Breast epithelium (tissue), 4 donors: ENCODE data around the gene EPRS1. TPM values are rescaled to one million over a fixed set of nuclear protein-coding genes. Genes with fewer than 3 reads are reported as not detected.
"Not testable (repeated sequence)": the region's sequence is repeated elsewhere in the genome, so short reads cannot be mapped to it uniquely, and the experiment has no call there.

Source experiments
- DNase-seq, 2 donors: peaks; one replicate each; pipeline ENCODE4 v3.0.0-alpha.2; 2019; ENCODE audit warnings: low spot score in 2 of 2
- H3K27ac ChIP-seq, 2 donors: fragments of 200-600 bp; sonication (generic) in 1 of 2; one replicate each; pipeline ENCODE4 v1.5.1; 2016 to 2019; ENCODE audit warnings: mild to moderate bottlenecking in 1 of 2
- H3K27me3 ChIP-seq, 2 donors: fragments of 200-600 bp; sonication (generic) in 1 of 2; one replicate each; pipeline versions ENCODE4 v1.5.1 to v1.6.0; 2017 to 2019; ENCODE audit warnings: control low read depth in 1 of 2, mild to moderate bottlenecking in 1 of 2
- H3K36me3 ChIP-seq: fragments of 200-600 bp; one replicate; pipeline ENCODE4 v1.5.1; 2019
- H3K4me1 ChIP-seq, 2 donors: fragments of 200-600 bp; sonication (generic); one replicate each; pipeline ENCODE4 v1.5.1; 2016 to 2019; ENCODE audit warnings: control low read depth in 1 of 2
- H3K4me3 ChIP-seq, 3 donors: fragments of 200-600 bp; sonication (generic); 1 replicate in 2 of 3; 2 replicates in 1 of 3; pipeline ENCODE4 v1.5.1; 2016 to 2019; ENCODE audit warnings: mild to moderate bottlenecking in 3 of 3, moderate library complexity in 2 of 3
- H3K9me3 ChIP-seq, 2 donors: fragments of 200-600 bp; sonication (generic) in 1 of 2; one replicate each; pipeline ENCODE4 v1.5.1; 2016 to 2019; ENCODE audit warnings: control low read depth in 1 of 2
- POLR2A ChIP-seq: fragments of 450-650 bp; IDR thresholded peaks from one replicate; pipeline ENCODE4 v1.6.1; 2016; ENCODE audit warnings: antibody characterized with exemption, mild to moderate bottlenecking, moderate library complexity
- POLR2AphosphoS5 ChIP-seq, 3 donors: sonication (generic); formaldehyde crosslinking; IDR thresholded peaks; one replicate each; pipeline ENCODE4 v1.6.1; 2017; ENCODE audit warnings: antibody characterized with exemption in 3 of 3
- intact Hi-C: fragments of 100-400 bp; cut with DNase I; formaldehyde crosslinking; loops from one replicate; pipeline ENCODE4 v1.15.1; 2023; ENCODE audit warnings: low total_unique reads
- total RNA-seq, 3 donors: library from RNA; depleted of rRNA; stranded (reverse); fragments of >200 nt; gene quantifications; one replicate each; pipeline ENCODE4 v1.1.0, GENCODE V29; 2016
- TF ChIP-seq, protein P1 (sequence below), 3 donors: fragments of 450-650 bp; IDR thresholded peaks; one replicate each; pipeline ENCODE4 v1.5.1; 2016 to 2017; ENCODE audit warnings: antibody characterized with exemption in 3 of 3, mild to moderate bottlenecking in 3 of 3, moderate library complexity in 3 of 3

EPRS1 gene
- total RNA-seq, 3 donors from 2014 or later = 41.3 to 64.8 (median 47.5) TPM

DNA sequence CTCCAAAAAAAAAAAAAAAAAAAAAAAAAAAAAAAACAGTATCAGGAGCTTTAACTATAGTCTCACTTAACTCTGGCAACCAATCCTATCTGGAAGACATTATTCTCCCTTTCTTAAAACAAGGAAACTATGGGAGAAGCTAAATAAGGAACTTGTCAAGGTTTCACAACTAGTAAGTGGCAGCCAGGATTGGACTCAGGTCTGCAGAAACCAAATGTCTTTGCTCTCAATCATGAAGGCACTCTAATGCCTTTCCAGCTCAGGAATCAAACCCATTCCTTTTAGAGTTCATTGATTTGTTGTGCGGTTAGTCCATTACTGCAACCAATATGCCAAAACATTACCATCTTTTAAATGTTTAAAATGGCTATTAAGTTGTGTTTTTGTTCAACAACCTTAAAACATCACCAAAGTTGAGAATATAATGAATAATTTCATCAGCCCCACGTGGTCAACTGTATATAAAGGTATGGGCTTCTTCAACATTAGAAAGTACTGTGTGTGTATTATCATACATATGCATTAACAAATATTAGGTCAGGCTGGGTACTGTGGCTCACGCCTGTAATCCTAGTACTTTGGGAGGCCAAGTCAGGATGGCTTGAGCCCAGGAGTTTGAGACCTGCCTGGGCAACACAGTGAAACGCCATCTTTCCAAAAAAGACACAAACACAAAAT, 1.5 kb downstream of the EPRS1 start:
- peaks cover 4% of the 10 kb centered on the region for H3K36me3 ChIP-seq
- H3K4me1 ChIP-seq = no peaks in the 10 kb centered on the region
- DNase-seq = no peak
- intact Hi-C loops = no loop called here
- H3K27ac ChIP-seq = no peak overlapping the region
- no peaks in the 10 kb centered on the region for H3K9me3 ChIP-seq
- peak overlapping the region; percentile 77 to 93 (median 92) for H3K4me3 ChIP-seq
- H3K27me3 ChIP-seq = no peaks in the 10 kb centered on the region
- TF ChIP-seq POLR2A = no peak
- TF ChIP-seq, protein P1, sequence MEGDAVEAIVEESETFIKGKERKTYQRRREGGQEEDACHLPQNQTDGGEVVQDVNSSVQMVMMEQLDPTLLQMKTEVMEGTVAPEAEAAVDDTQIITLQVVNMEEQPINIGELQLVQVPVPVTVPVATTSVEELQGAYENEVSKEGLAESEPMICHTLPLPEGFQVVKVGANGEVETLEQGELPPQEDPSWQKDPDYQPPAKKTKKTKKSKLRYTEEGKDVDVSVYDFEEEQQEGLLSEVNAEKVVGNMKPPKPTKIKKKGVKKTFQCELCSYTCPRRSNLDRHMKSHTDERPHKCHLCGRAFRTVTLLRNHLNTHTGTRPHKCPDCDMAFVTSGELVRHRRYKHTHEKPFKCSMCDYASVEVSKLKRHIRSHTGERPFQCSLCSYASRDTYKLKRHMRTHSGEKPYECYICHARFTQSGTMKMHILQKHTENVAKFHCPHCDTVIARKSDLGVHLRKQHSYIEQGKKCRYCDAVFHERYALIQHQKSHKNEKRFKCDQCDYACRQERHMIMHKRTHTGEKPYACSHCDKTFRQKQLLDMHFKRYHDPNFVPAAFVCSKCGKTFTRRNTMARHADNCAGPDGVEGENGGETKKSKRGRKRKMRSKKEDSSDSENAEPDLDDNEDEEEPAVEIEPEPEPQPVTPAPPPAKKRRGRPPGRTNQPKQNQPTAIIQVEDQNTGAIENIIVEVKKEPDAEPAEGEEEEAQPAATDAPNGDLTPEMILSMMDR (IDR thresholded peaks at IDR 0.05) = no peak
- no peak for TF ChIP-seq POLR2AphosphoS5 (IDR thresholded peaks at IDR 0.05)

DNA sequence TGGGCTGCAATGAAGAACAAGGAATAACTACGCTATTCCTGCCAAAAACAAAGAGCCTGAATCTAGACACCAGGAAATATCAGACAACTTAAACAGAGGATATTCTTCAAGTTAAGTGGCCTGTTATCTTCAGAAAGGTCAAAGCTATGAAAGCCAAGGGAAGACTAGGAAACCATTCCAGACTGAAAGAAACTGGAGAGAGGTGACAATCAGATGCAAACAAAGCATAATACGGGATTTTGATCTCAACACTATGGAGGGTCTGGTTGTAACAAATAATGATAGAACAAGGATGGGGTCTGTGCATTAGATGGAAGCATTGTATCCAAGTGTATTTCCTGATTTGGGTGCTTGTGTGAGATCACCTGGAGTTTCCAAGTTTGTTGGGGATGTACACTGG, 2.7 kb downstream of the EPRS1 start:
- no peak for TF ChIP-seq POLR2A
- TF ChIP-seq, protein P1 (IDR thresholded peaks at IDR 0.05) = no peak
- TF ChIP-seq POLR2AphosphoS5 (IDR thresholded peaks at IDR 0.05) = no peak
- no peaks in the 10 kb centered on the region for H3K9me3 ChIP-seq
- peaks cover 5% of the 10 kb centered on the region for H3K36me3 ChIP-seq
- no peaks in the 10 kb centered on the region for H3K27me3 ChIP-seq
- intact Hi-C loops = no loop called here
- H3K4me3 ChIP-seq = no peak overlapping the region
- H3K4me1 ChIP-seq = no peaks in the 10 kb centered on the region
- DNase-seq = no peak
- no peak overlapping the region for H3K27ac ChIP-seq

DNA sequence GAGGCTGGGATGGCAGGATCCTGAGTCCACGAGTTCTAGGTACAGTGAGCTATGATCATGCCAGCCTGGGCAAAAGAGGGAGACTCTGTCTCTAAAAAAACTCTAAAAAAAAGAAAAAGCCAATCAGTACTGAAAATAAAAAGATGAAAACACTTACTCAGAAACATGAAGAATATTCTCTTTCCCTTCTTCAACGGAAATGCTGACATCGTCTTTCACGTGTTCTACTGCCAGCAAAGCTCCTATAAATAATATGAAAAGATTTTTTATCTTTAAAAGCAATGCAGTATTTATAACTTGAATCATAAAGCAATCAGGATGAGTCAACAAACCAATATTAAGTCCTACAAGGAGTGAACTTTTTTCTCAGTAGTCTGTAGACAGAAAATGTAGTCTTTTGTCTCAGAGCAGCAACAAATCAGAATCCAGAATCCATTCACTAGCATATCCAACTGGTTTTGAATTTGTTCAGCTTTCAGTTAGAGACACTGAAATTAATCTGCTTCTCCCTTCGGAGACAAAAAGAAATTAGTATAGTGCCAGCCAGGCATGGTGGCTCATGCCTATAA, 6.2 kb downstream of the EPRS1 start:
- DNase-seq = no peak
- intact Hi-C loops = no loop called here
- no peak overlapping the region for H3K4me3 ChIP-seq
- peaks cover 5% of the 10 kb centered on the region for H3K36me3 ChIP-seq
- TF ChIP-seq POLR2AphosphoS5 (IDR thresholded peaks at IDR 0.05) (no peak), POLR2A (no peak)
- TF ChIP-seq, protein P1 (IDR thresholded peaks at IDR 0.05) = no peak
- H3K27me3 ChIP-seq = no peaks in the 10 kb centered on the region
- no peaks in the 10 kb centered on the region for H3K4me1 ChIP-seq
- no peak overlapping the region for H3K27ac ChIP-seq
- H3K9me3 ChIP-seq = no peaks in the 10 kb centered on the region

DNA sequence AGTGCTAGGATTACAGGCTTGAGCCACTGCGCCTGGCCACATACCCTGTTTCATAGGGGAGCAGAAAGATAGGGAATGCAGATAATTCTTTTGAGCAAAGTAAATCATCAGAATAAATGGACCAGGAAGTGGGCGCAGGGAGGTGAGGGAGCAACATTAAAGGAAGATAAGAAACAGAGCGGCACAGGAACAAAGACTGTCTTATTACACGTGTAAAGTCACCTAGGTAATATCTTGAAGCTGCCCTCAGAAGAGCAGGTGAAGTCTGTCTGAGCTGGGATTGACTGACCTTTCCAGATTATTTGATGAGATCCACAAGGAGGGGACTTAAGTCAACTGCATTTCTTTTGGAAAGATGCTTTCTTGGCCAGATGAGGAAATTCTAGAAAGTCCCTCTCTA, 7.7 kb downstream of the EPRS1 start:
- no peak for DNase-seq
- intact Hi-C loops = loop anchor here (5.0 kb wide), 1 partner anchor 39 kb away; no protein-coding TSS in a partner anchor
- H3K27ac ChIP-seq = no peak overlapping the region
- no peak overlapping the region for H3K4me3 ChIP-seq
- H3K27me3 ChIP-seq = no peaks in the 10 kb centered on the region
- no peak for TF ChIP-seq POLR2A
- TF ChIP-seq, protein P1 (IDR thresholded peaks at IDR 0.05) = no peak
- no peak for TF ChIP-seq POLR2AphosphoS5 (IDR thresholded peaks at IDR 0.05)
- H3K4me1 ChIP-seq = no peaks in the 10 kb centered on the region
- H3K9me3 ChIP-seq = no peaks in the 10 kb centered on the region
- H3K36me3 ChIP-seq = peaks cover 5% of the 10 kb centered on the region

DNA sequence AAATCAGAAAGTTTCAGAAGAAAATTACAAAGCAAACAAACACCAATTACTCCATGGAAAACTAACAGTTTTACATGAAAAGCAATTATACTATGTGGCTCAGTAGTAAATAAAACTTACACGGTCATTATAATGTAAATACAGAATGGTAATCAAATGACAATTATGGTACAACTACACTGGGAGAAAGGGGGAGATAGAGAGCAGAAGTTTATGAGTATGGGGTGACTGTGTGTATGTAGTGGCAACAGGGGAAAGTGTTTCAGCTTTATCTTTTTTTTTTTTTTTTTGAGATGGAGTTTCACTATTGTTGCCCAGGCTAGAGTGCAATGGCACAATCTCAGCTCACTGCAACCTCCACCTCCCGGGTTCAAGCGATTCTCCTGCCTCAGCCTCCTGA, 8.5 kb downstream of the EPRS1 start:
- not testable (repeated sequence) for H3K27me3 ChIP-seq, H3K36me3 ChIP-seq, H3K4me3 ChIP-seq, H3K4me1 ChIP-seq, DNase-seq, H3K27ac ChIP-seq, H3K9me3 ChIP-seq
- intact Hi-C loops = loop anchor here (5.0 kb wide), 1 partner anchor 39 kb away; no protein-coding TSS in a partner anchor
